H1 (cell line): ENCODE data around the gene PSMA5. TPM values are rescaled to one million over a fixed set of nuclear protein-coding genes. Genes with fewer than 3 reads are reported as not detected.

Source experiments
- BRCA1 ChIP-seq: IDR thresholded peaks from 2 replicates; pipeline ENCODE4 v1.6.1; 2012; ENCODE audit warnings: low read depth, low read length, improper control_type of control experiment
- CHD1 ChIP-seq: IDR thresholded peaks from 2 replicates; pipeline ENCODE4 v1.6.1; 2012; ENCODE audit warnings: low read depth, low read length, improper control_type of control experiment
- CHD2 ChIP-seq: IDR thresholded peaks from 2 replicates; pipeline ENCODE4 v1.6.1; 2012; ENCODE audit warnings: low read length, improper control_type of control experiment
- CREB1 ChIP-seq: IDR thresholded peaks from 2 replicates; pipeline ENCODE4 v1.6.1; 2012; ENCODE audit warnings: inconsistent platforms
- CTBP2 ChIP-seq: IDR thresholded peaks from 2 replicates; pipeline ENCODE4 v1.7.0; 2011; ENCODE audit warnings: borderline replicate concordance, mild to moderate bottlenecking, moderate library complexity, mixed read lengths, low read length; ENCODE audit not compliant: insufficient read depth, insufficient read length
- E2F6 ChIP-seq: IDR thresholded peaks from 2 replicates; pipeline ENCODE4 v1.6.1; 2012; ENCODE audit warnings: inconsistent platforms
- EZH2 ChIP-seq: fragments of 200-600 bp; sonication (generic); IDR thresholded peaks from 2 replicates; pipeline ENCODE4 v1.7.1; 2012; ENCODE audit warnings: low read depth, mild to moderate bottlenecking, moderate library complexity, low read length, inconsistent platforms; ENCODE audit not compliant: severe bottlenecking
- MAFK ChIP-seq: IDR thresholded peaks from 2 replicates; pipeline ENCODE4 v1.6.1; 2012; ENCODE audit warnings: low read depth, mild to moderate bottlenecking, improper control_type of control experiment, low read length
- POLR2A ChIP-seq, 2 experiments: IDR thresholded peaks; 1 replicate in 1 of 2; 2 replicates in 1 of 2; pipeline ENCODE4 v1.6.1; 2011; ENCODE audit warnings: low read depth in 2 of 2, low read length in 2 of 2, mild to moderate bottlenecking in 2 of 2; ENCODE audit errors: control extremely low read depth in 1 of 2
- POLR2AphosphoS5 ChIP-seq: IDR thresholded peaks from 2 replicates; pipeline ENCODE4 v1.6.1; 2011; ENCODE audit warnings: low read depth, low read length
- RAD21 ChIP-seq, 2 experiments: IDR thresholded peaks in 1 of 2; conservative IDR thresholded peaks in 1 of 2; 2 replicates each; pipeline ENCODE4 v1.6.1; 2011; ENCODE audit warnings: low read depth in 2 of 2, low read length in 2 of 2, improper control_type of control experiment in 1 of 2, inconsistent platforms in 1 of 2, mild to moderate bottlenecking in 1 of 2, moderate library complexity in 1 of 2
- RBBP5 ChIP-seq: IDR thresholded peaks from 2 replicates; pipeline ENCODE4 v1.7.1; 2012; ENCODE audit warnings: low read depth, mild to moderate bottlenecking, inconsistent platforms, low read length, moderate library complexity, borderline replicate concordance
- SP1 ChIP-seq: IDR thresholded peaks from 2 replicates; pipeline ENCODE4 v1.6.1; 2011; ENCODE audit warnings: low read depth, low read length
- SP2 ChIP-seq: IDR thresholded peaks from 2 replicates; pipeline ENCODE4 v1.6.1; 2012; ENCODE audit warnings: mild to moderate bottlenecking, low read length, inconsistent platforms
- SP4 ChIP-seq: IDR thresholded peaks from 2 replicates; pipeline ENCODE4 v1.6.1; 2012; ENCODE audit warnings: low read length, inconsistent platforms
- TAF1 ChIP-seq: IDR thresholded peaks from 2 replicates; pipeline ENCODE4 v1.6.1; 2011; ENCODE audit warnings: mild to moderate bottlenecking, low read depth, low read length
- TAF7 ChIP-seq: optimal IDR thresholded peaks from 2 replicates; pipeline ENCODE3; 2011; ENCODE audit warnings: low read depth, mild to moderate bottlenecking, inconsistent platforms, low read length, moderate library complexity, borderline replicate concordance
- TBP ChIP-seq: IDR thresholded peaks from 2 replicates; pipeline ENCODE4 v1.6.1; 2011; ENCODE audit warnings: low read depth, low read length, improper control_type of control experiment
- TEAD4 ChIP-seq: IDR thresholded peaks from 2 replicates; pipeline ENCODE4 v1.6.1; 2012; ENCODE audit warnings: low read depth, low read length, inconsistent platforms, mixed read lengths
- USF2 ChIP-seq: IDR thresholded peaks from 2 replicates; pipeline ENCODE4 v1.6.1; 2011; ENCODE audit warnings: low read length, improper control_type of control experiment
- YY1 ChIP-seq: IDR thresholded peaks from 2 replicates; pipeline ENCODE4 v1.6.1; 2011; ENCODE audit warnings: low read depth, mild to moderate bottlenecking, low read length
- polyA plus RNA-seq, 7 experiments: library from polyadenylated mRNA; depleted of rRNA in 3 of 7; stranded (reverse) in 5 of 7; unstranded in 2 of 7; fragments of >200 nt in 5 of 7; fragments of 200-250 nt in 2 of 7; gene quantifications; 1 replicate in 5 of 7; 2 replicates in 1 of 7; 4 replicates in 1 of 7; pipeline versions ENCODE4 v1.2.1 to v1.2.3, GENCODE V29; 2011 to 2013; ENCODE audit warnings: missing spikeins in 2 of 7, mixed read lengths in 2 of 7
- total RNA-seq: library from RNA; stranded (reverse); fragmentation: NEBNext Ultra II Directional; extraction: Animal tissue kit (Norgen Biotek cat#: 25700); gene quantifications from 2 replicates; pipeline ENCODE4 v1.2.1, GENCODE V29; 2021

PSMA5 gene
- total and polyA plus RNA-seq, 2 of the 8 experiments (the other 6 are each of a cell fraction or from before 2014, with no cell fraction given): 140 to 166 TPM

GRCh38 chr1:109397581-109398342, 28.5 kb downstream of the PSMA5 start, which contains the start of gene SORT1 (continued):
- TF ChIP-seq E2F6 (peak; percentile 55; the same call in 1 of the 2 replicates), TAF7 (peak; percentile 55), CHD2 (peak; percentile 88), MAFK (no peak), BRCA1 (no peak), TBP (peak; percentile 75), POLR2A (IDR thresholded peaks at IDR 0.05; ENCODE audit: control extremely low read depth in 1 of 2, low read depth in 2 of 2, low read length in 2 of 2) (peak; percentile 69 to 75), YY1 (no peak), USF2 (no peak), CTBP2 (no peak), RAD21 (IDR thresholded peaks at IDR 0.05 in 1 of 2, conservative IDR thresholded peaks at IDR 0.05 in 1 of 2; ENCODE audit: low read depth in 2 of 2, low read length in 2 of 2) (peak; percentile 48 to 64; a peak in 3 of 4 replicates), EZH2 (no peak), TAF1 (peak; percentile 72), SP1 (peak; percentile 96), CHD1 (no peak), CREB1 (peak; percentile 91), POLR2AphosphoS5 (no peak; the same call in 1 of the 2 replicates), SP4 (no peak; the same call in 1 of the 2 replicates), SP2 (peak; percentile 68), RBBP5 (peak; percentile 63; the same call in 1 of the 2 replicates), TEAD4 (peak; percentile 36; the same call in 1 of the 2 replicates)
